Measurements from ENCODE around the gene ZFHX3.

DNA sequence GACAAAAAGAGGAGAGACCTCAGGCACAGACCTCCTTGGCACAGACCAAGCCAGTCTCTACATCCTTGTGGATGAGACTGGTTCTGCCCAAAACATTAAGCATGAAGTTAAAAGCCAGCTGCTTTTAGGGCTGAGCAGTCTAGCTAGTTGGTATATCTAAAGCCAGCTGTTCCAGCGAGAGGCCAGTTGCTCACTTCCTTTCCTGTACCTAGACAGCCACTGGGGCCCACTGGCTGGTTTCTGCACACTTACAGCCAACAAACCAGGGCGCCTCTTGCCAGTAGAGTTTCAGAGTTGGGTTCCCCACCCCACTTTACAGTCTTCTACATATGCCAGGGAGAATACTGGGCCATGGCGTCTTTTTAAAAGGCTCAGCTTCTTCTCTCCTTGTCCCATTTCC lies 242.4 kb downstream of the ZFHX3 start:
- TF ChIP-seq, protein P1, sequence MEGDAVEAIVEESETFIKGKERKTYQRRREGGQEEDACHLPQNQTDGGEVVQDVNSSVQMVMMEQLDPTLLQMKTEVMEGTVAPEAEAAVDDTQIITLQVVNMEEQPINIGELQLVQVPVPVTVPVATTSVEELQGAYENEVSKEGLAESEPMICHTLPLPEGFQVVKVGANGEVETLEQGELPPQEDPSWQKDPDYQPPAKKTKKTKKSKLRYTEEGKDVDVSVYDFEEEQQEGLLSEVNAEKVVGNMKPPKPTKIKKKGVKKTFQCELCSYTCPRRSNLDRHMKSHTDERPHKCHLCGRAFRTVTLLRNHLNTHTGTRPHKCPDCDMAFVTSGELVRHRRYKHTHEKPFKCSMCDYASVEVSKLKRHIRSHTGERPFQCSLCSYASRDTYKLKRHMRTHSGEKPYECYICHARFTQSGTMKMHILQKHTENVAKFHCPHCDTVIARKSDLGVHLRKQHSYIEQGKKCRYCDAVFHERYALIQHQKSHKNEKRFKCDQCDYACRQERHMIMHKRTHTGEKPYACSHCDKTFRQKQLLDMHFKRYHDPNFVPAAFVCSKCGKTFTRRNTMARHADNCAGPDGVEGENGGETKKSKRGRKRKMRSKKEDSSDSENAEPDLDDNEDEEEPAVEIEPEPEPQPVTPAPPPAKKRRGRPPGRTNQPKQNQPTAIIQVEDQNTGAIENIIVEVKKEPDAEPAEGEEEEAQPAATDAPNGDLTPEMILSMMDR (IDR thresholded peaks at IDR 0.05): no peak
- TF ChIP-seq POLR2A (IDR thresholded peaks at IDR 0.05): no peak

Measured in testis (tissue), 2 donors.